SK-N-SH treated with all-trans-retinoic acid at 6 μM for 48 hours (cell line): ENCODE data around the gene TTBK1.

Experiments
- ARNTL ChIP-seq: fragments of 450-650 bp; formaldehyde crosslinking; IDR thresholded peaks from 2 replicates; pipeline ENCODE4 v1.5.0; 2020; ENCODE audit warnings: low read depth, mild to moderate bottlenecking, moderate library complexity, borderline replicate concordance
- CSDC2 ChIP-seq: fragments of 250-450 bp; sonication (Bioruptor Pico); IDR thresholded peaks from 2 replicates; pipeline ENCODE4 v1.5.0; 2020; ENCODE audit warnings: mild to moderate bottlenecking, moderate library complexity
- ESRRG ChIP-seq: fragments of 250-450 bp; sonication (Bioruptor Pico); IDR thresholded peaks from 2 replicates; pipeline ENCODE4 v1.6.1; 2021; ENCODE audit warnings: mild to moderate bottlenecking
- ZFP30 ChIP-seq: fragments of 450-650 bp; formaldehyde crosslinking; IDR thresholded peaks from 2 replicates; pipeline ENCODE4 v1.5.0; 2022; ENCODE audit warnings: mild to moderate bottlenecking, moderate library complexity
- ZNF565 ChIP-seq: fragments of 450-650 bp; formaldehyde crosslinking; conservative IDR thresholded peaks from 2 replicates; pipeline ENCODE4 v1.5.0; 2020; ENCODE audit warnings: low read depth, mild to moderate bottlenecking, moderate library complexity
- TF ChIP-seq, protein P1 (sequence below): fragments of 250-450 bp; sonication (Bioruptor Pico); IDR thresholded peaks from 2 replicates; pipeline ENCODE4 v1.8.0; 2020; ENCODE audit warnings: mild to moderate bottlenecking, moderate library complexity, borderline replicate concordance
- TF ChIP-seq, protein P2 (sequence below): fragments of 250-450 bp; sonication (Bioruptor Pico); IDR thresholded peaks from 2 replicates; pipeline ENCODE4 v1.5.1; 2020; ENCODE audit warnings: low read depth, mild to moderate bottlenecking, moderate library complexity

DNA sequence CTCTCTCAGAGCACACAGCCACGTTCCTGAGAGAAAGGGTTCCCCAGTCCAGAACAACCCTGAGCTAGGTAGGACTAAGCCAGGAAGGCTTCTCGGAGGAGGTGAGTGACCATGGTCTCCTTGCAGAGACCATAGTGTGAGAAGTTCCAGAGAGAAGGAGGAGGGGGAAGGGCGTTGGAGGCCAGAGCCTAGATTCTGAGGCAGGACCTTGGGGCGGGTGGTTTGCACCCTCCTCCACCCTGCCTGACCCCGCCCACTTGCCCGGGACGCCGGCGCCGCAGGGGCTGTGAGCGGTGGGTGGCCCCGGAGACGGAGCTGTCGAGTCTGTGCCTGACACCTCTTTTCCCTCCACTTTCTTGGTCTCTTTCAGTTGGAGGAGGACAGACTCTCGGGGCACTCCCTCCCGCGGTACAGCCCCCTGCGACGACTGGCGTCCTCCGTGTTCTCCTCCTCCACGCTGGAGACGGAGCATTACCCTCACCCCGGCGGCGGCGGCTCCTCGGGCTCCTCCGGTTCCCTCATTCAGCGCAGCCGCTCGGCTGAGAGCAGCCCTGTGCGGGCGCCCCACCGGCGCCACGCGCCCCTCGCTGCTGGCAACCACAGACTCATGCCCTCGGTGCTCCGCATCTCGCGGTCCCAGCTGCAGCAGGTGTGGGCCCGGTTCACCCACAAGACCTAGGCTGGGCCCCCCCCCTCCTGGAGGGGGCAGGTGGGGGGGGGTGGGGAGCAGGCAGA, 26.2 kb downstream of the TTBK1 start:
- no peak for TF ChIP-seq ARNTL (CRISPR knock-in tag)
- TF ChIP-seq, protein P1, sequence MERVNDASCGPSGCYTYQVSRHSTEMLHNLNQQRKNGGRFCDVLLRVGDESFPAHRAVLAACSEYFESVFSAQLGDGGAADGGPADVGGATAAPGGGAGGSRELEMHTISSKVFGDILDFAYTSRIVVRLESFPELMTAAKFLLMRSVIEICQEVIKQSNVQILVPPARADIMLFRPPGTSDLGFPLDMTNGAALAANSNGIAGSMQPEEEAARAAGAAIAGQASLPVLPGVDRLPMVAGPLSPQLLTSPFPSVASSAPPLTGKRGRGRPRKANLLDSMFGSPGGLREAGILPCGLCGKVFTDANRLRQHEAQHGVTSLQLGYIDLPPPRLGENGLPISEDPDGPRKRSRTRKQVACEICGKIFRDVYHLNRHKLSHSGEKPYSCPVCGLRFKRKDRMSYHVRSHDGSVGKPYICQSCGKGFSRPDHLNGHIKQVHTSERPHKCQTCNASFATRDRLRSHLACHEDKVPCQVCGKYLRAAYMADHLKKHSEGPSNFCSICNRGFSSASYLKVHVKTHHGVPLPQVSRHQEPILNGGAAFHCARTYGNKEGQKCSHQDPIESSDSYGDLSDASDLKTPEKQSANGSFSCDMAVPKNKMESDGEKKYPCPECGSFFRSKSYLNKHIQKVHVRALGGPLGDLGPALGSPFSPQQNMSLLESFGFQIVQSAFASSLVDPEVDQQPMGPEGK = no peak
- TF ChIP-seq CSDC2 (CRISPR knock-in tag) = no peak
- TF ChIP-seq ZNF565 = no peak
- TF ChIP-seq ZFP30 (CRISPR knock-in tag) = no peak
- TF ChIP-seq, protein P2, sequence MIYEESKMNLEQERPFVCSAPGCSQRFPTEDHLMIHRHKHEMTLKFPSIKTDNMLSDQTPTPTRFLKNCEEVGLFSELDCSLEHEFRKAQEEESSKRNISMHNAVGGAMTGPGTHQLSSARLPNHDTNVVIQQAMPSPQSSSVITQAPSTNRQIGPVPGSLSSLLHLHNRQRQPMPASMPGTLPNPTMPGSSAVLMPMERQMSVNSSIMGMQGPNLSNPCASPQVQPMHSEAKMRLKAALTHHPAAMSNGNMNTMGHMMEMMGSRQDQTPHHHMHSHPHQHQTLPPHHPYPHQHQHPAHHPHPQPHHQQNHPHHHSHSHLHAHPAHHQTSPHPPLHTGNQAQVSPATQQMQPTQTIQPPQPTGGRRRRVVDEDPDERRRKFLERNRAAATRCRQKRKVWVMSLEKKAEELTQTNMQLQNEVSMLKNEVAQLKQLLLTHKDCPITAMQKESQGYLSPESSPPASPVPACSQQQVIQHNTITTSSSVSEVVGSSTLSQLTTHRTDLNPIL (CRISPR knock-in tag) = no peak
- no peak for TF ChIP-seq ESRRG (CRISPR knock-in tag)
